ENCODE results near the gene PRDX5. TPM values are rescaled to one million over a fixed set of nuclear protein-coding genes. Genes with fewer than 3 reads are reported as not detected.

PRDX5 gene
- total and polyA plus RNA-seq, 4 donors = 66.8 to 201 (median 135) TPM

GRCh38 chr11:64355078-64355940 is 37.4 kb downstream of the PRDX5 start (continued):
- TF ChIP-seq RXRA (IDR thresholded peaks at IDR 0.05) = peak in 1 of 2 donors; percentile 11

- H3K4me1 ChIP-seq (ENCODE audit: control insufficient read depth in 4 of 4, insufficient read depth in 4 of 4, low read length in 3 of 4) = peaks cover 9 to 39% (median 24%) of the 10 kb centered on the region in 4 donors
- no peaks in the 10 kb centered on the region for H3K9me3 ChIP-seq (ENCODE audit: control insufficient read depth in 4 of 4, low read length in 3 of 4)
- H3K27me3 ChIP-seq (ENCODE audit: control insufficient read depth in 4 of 4, insufficient read depth in 4 of 4, low read length in 3 of 4) = no peaks in the 10 kb centered on the region
- H3K27ac ChIP-seq (ENCODE audit: low read depth in 1 of 2, low read length in 2 of 2) = no peak overlapping the region
- 90% methylated on average over 25 of the region's 25 CpGs for WGBS
- H3K9ac ChIP-seq (ENCODE audit: low read depth in 1 of 2, low read length in 2 of 2) = no peak overlapping the region
- no peak overlapping the region for H3K4me3 ChIP-seq (ENCODE audit: low read depth in 1 of 3, low read length in 3 of 3)
- TF ChIP-seq CTCF (IDR thresholded peaks at IDR 0.05; ENCODE audit: low read depth, low read length, missing input control) (no peak), FOXA2 (IDR thresholded peaks at IDR 0.05) (no peak), NR2F2 (IDR thresholded peaks at IDR 0.05) (no peak), YY1 (IDR thresholded peaks at IDR 0.05) (no peak)
- peaks cover 0 to 8% (median 1%) of the 10 kb centered on the region in 4 donors for H3K36me3 ChIP-seq (ENCODE audit: control insufficient read depth in 4 of 4, insufficient read depth in 3 of 4, low read depth in 1 of 4, low read length in 3 of 4)
- no peak for DNase-seq (ENCODE audit: low spot score)
Measured at GRCh38 chr11:64356498-64357411, 38.8 kb downstream of the PRDX5 start.

GRCh38 chr11:64357446-64357845 is 39.5 kb downstream of the PRDX5 start:
- H3K36me3 ChIP-seq (ENCODE audit: control insufficient read depth in 4 of 4, insufficient read depth in 3 of 4, low read depth in 1 of 4, low read length in 3 of 4) = peaks cover 0 to 14% (median 5%) of the 10 kb centered on the region in 4 donors
- no peak for DNase-seq (ENCODE audit: low spot score)
- H3K9me3 ChIP-seq (ENCODE audit: control insufficient read depth in 4 of 4, low read length in 3 of 4) = no peaks in the 10 kb centered on the region
- H3K4me1 ChIP-seq (ENCODE audit: control insufficient read depth in 4 of 4, insufficient read depth in 4 of 4, low read length in 3 of 4) = peaks cover 9 to 39% (median 24%) of the 10 kb centered on the region in 4 donors
- no peaks in the 10 kb centered on the region for H3K27me3 ChIP-seq (ENCODE audit: control insufficient read depth in 4 of 4, insufficient read depth in 4 of 4, low read length in 3 of 4)
- H3K27ac ChIP-seq (ENCODE audit: low read depth in 1 of 2, low read length in 2 of 2) = no peak overlapping the region
- WGBS = 97% methylated on average over 6 of the region's 6 CpGs
- no peak overlapping the region for H3K9ac ChIP-seq (ENCODE audit: low read depth in 1 of 2, low read length in 2 of 2)
- no peak overlapping the region for H3K4me3 ChIP-seq (ENCODE audit: low read depth in 1 of 3, low read length in 3 of 3)
- no peak for TF ChIP-seq TAF1 (conservative IDR thresholded peaks at IDR 0.05)

- H3K27me3 ChIP-seq (ENCODE audit: control insufficient read depth in 4 of 4, insufficient read depth in 4 of 4, low read length in 3 of 4) = no peaks in the 10 kb centered on the region
- peaks cover 2 to 16% (median 8%) of the 10 kb centered on the region in 4 donors for H3K36me3 ChIP-seq (ENCODE audit: control insufficient read depth in 4 of 4, insufficient read depth in 3 of 4, low read depth in 1 of 4, low read length in 3 of 4)
- peak overlapping the region in 1 of 2 donors; percentile 79 for H3K27ac ChIP-seq (ENCODE audit: low read depth in 1 of 2, low read length in 2 of 2)
- H3K9me3 ChIP-seq (ENCODE audit: control insufficient read depth in 4 of 4, low read length in 3 of 4) = no peaks in the 10 kb centered on the region
- 79% methylated on average over 13 of the region's 13 CpGs for WGBS
- H3K4me1 ChIP-seq (ENCODE audit: control insufficient read depth in 4 of 4, insufficient read depth in 4 of 4, low read length in 3 of 4) = peaks cover 9 to 39% (median 24%) of the 10 kb centered on the region in 4 donors
- no peak for DNase-seq (ENCODE audit: low spot score)
- peak overlapping the region in 1 of 2 donors; percentile 99 for H3K9ac ChIP-seq (ENCODE audit: low read depth in 1 of 2, low read length in 2 of 2)
- no peak overlapping the region for H3K4me3 ChIP-seq (ENCODE audit: low read depth in 1 of 3, low read length in 3 of 3)
- TF ChIP-seq HNF4A (conservative IDR thresholded peaks at IDR 0.05) = no peak
- no peak for TF ChIP-seq ATF3 (IDR thresholded peaks at IDR 0.05)
- no peak for TF ChIP-seq EGR1 (IDR thresholded peaks at IDR 0.05; ENCODE audit: low read depth in 2 of 2)
- TF ChIP-seq FOXA1 (IDR thresholded peaks at IDR 0.05) = no peak
- no peak for TF ChIP-seq REST (IDR thresholded peaks at IDR 0.05)
- TF ChIP-seq CTCF (IDR thresholded peaks at IDR 0.05; ENCODE audit: low read depth, low read length, missing input control) = no peak
- no peak for TF ChIP-seq MAX (IDR thresholded peaks at IDR 0.05)
- TF ChIP-seq JUND (IDR thresholded peaks at IDR 0.05) = no peak
- TF ChIP-seq FOXA2 (IDR thresholded peaks at IDR 0.05) = no peak
- no peak for TF ChIP-seq NR2F2 (IDR thresholded peaks at IDR 0.05)
- TF ChIP-seq TAF1 (conservative IDR thresholded peaks at IDR 0.05) = no peak
Measured at GRCh38 chr11:64357904-64358535, 40.1 kb downstream of the PRDX5 start.
